GM23338 (cell line): ENCODE data around the gene SEMA5A. TPM values are rescaled to one million over a fixed set of nuclear protein-coding genes. Genes with fewer than 3 reads are reported as not detected.

ENCODE experiments used
- ATAC-seq: fragments of 200-7000 bp; cut with Tn5 transposase; 3 replicates; pipeline ENCODE4 v1.9.1; 2020
- DNase-seq: peaks from one replicate; pipeline ENCODE4 v3.0.0-alpha.2; 2015; ENCODE audit warnings: low spot score
- H2AFZ ChIP-seq: fragments of 200-600 bp; sonication (generic); 2 replicates; pipeline ENCODE4 v1.8.0; 2016; ENCODE audit warnings: antibody characterized with exemption, mild to moderate bottlenecking, moderate library complexity
- H3F3A ChIP-seq: fragments of 200-600 bp; sonication (generic); replicated peaks from 2 replicates; pipeline ENCODE4 v1.8.0; 2017; ENCODE audit warnings: antibody characterized with exemption, mixed run types, low read depth
- H3K27ac ChIP-seq: fragments of 200-600 bp; sonication (generic); 2 replicates; pipeline ENCODE4 v1.6.1; 2016; ENCODE audit warnings: low read depth
- H3K27me3 ChIP-seq: fragments of 200-600 bp; sonication (generic); 2 replicates; pipeline ENCODE4 v1.8.0; 2016; ENCODE audit warnings: mild to moderate bottlenecking, mixed run types, moderate library complexity; ENCODE audit not compliant: insufficient read depth
- H3K36me3 ChIP-seq: fragments of 200-600 bp; sonication (generic); 2 replicates; pipeline ENCODE4 v1.8.0; 2016; ENCODE audit warnings: mild to moderate bottlenecking; ENCODE audit not compliant: insufficient read depth
- H3K4me1 ChIP-seq: fragments of 200-600 bp; sonication (generic); 2 replicates; pipeline ENCODE4 v1.8.0; 2016; ENCODE audit warnings: mild to moderate bottlenecking, moderate library complexity; ENCODE audit not compliant: insufficient read depth
- H3K4me2 ChIP-seq: fragments of 200-600 bp; sonication (generic); 2 replicates; pipeline ENCODE4 v1.7.1; 2017; ENCODE audit warnings: mixed run types
- H3K4me3 ChIP-seq: fragments of 200-600 bp; sonication (generic); 2 replicates; pipeline ENCODE4 v1.6.1; 2016; ENCODE audit warnings: mixed run types
- H3K79me2 ChIP-seq: fragments of 200-600 bp; sonication (generic); replicated peaks from 2 replicates; pipeline ENCODE4 v1.8.0; 2017; ENCODE audit warnings: mild to moderate bottlenecking; ENCODE audit not compliant: insufficient read depth
- H3K9me2 ChIP-seq: fragments of 200-600 bp; sonication (generic); 2 replicates; pipeline ENCODE4 v1.8.0; 2017; ENCODE audit not compliant: insufficient read depth
- H4K20me1 ChIP-seq: fragments of 200-600 bp; sonication (generic); replicated peaks from 2 replicates; pipeline ENCODE4 v1.8.0; 2017; ENCODE audit warnings: mild to moderate bottlenecking; ENCODE audit not compliant: insufficient read depth
- H3K27ac Mint-ChIP-seq: 2 replicates; pipeline ENCODE4 v1.8.0; 2020; ENCODE audit warnings: inconsistent platforms, mild to moderate bottlenecking, moderate library complexity, mixed read lengths
- H3K27me3 Mint-ChIP-seq: 3 replicates; pipeline ENCODE4 v1.8.0; 2022; ENCODE audit warnings: low read depth, mild to moderate bottlenecking, moderate library complexity, mixed read lengths, inconsistent platforms; ENCODE audit not compliant: insufficient read depth, poor library complexity
- H3K36me3 Mint-ChIP-seq: 3 replicates; pipeline ENCODE4 v1.8.0; 2021; ENCODE audit warnings: low read depth, mild to moderate bottlenecking, inconsistent platforms, moderate library complexity, mixed read lengths
- H3K4me1 Mint-ChIP-seq: 3 replicates; pipeline ENCODE4 v1.8.0; 2020; ENCODE audit warnings: mild to moderate bottlenecking, inconsistent platforms, mixed read lengths
- H3K4me3 Mint-ChIP-seq: 3 replicates; pipeline ENCODE4 v1.8.0; 2021; ENCODE audit warnings: moderate library complexity, mild to moderate bottlenecking, inconsistent platforms, mixed read lengths
- H3K9me3 Mint-ChIP-seq: 3 replicates; pipeline ENCODE4 v1.8.0; 2020; ENCODE audit warnings: moderate library complexity, mild to moderate bottlenecking, inconsistent platforms, mixed read lengths
- CREB1 ChIP-seq: fragments of 250-450 bp; sonication (Bioruptor Pico); IDR thresholded peaks from 2 replicates; pipeline ENCODE4 v1.5.0; 2020; ENCODE audit warnings: low read depth, mild to moderate bottlenecking, moderate library complexity
- ETS1 ChIP-seq: IDR thresholded peaks from 2 replicates; pipeline ENCODE4 v1.6.1; 2016; ENCODE audit warnings: antibody characterized with exemption
- EZH2 ChIP-seq: fragments of 200-600 bp; sonication (generic); IDR thresholded peaks from one replicate; pipeline ENCODE4 v1.8.0; 2017; ENCODE audit warnings: antibody characterized with exemption, mild to moderate bottlenecking, low read depth; ENCODE audit not compliant: unreplicated experiment
- JUNB ChIP-seq: IDR thresholded peaks from one replicate; pipeline ENCODE4 v1.6.1; 2016; ENCODE audit warnings: antibody characterized with exemption; ENCODE audit not compliant: unreplicated experiment
- NANOG ChIP-seq: IDR thresholded peaks from 2 replicates; pipeline ENCODE4 v1.6.1; 2016; ENCODE audit warnings: antibody characterized with exemption, borderline replicate concordance
- POLR2AphosphoS5 ChIP-seq: IDR thresholded peaks from 2 replicates; pipeline ENCODE4 v1.6.1; 2016; ENCODE audit warnings: antibody characterized with exemption, low read depth
- ZNF331 ChIP-seq: fragments of 250-450 bp; sonication (Bioruptor Pico); IDR thresholded peaks from 2 replicates; pipeline ENCODE4 v1.5.0; 2020; ENCODE audit warnings: low read depth, mild to moderate bottlenecking, moderate library complexity
- ZNF462 ChIP-seq: fragments of 250-450 bp; sonication (Bioruptor Pico); IDR thresholded peaks from 2 replicates; pipeline ENCODE4 v1.5.0; 2020; ENCODE audit warnings: mild to moderate bottlenecking, moderate library complexity
- polyA plus RNA-seq: library from polyadenylated mRNA; unstranded; fragments of >200 nt; fragmentation: Nextera tagmentation; extraction: Ambion mirVana; gene quantifications from 2 replicates; pipeline ENCODE4 v1.2.1, GENCODE V29; 2016
- total RNA-seq: library from RNA; depleted of rRNA; stranded (reverse); fragments of >200 nt; shearing (Covaris generic); gene quantifications from 2 replicates; pipeline ENCODE4 v1.2.3, GENCODE V29; 2014

SEMA5A gene
- total and polyA plus RNA-seq, 2 experiments from 2014 or later: 2.1 to 8.1 TPM

DNA sequence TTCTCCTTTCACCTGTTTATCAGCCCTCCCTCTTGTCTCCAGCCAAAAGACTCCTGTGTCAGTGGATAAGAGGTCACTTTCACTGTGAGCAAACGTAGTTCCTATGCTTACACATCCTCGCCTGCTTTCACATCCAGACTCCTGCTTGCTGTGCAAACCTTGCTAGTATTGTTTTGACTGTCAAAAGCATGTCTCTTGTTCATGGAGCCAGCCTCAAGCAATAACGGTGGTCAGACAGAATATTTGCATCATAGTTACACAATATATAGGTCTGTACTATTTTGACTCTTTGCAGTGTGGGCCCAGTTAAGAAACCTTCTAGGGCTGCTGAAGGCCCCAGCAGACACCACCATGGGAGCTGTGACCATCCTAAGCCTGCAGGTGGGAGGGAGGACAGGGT, 420.0 kb downstream of the SEMA5A start (continued):
- TF ChIP-seq ZNF462: no peak
- TF ChIP-seq CREB1 (CRISPR knock-in tag): no peak

- TF ChIP-seq EZH2 (no peak), JUNB (no peak), NANOG (no peak), CREB1 (CRISPR knock-in tag) (no peak), ETS1 (no peak), POLR2AphosphoS5 (no peak), ZNF331 (CRISPR knock-in tag) (no peak)
- Histone ChIP-seq H3K4me1 (no peaks in the 10 kb centered on the region), H3K4me2 (no peak overlapping the region), H3K27me3 (no peaks in the 10 kb centered on the region), H3K36me3 (no peaks in the 10 kb centered on the region), H2AFZ (no peak overlapping the region), H3K4me3 (no peak overlapping the region), H4K20me1 (no peaks in the 10 kb centered on the region), H3K79me2 (no peaks in the 10 kb centered on the region), H3K9me2 (0 out of 2 replicates have a peak, but pooled peaks cover 9% of the 10 kb centered on the region), H3F3A (no peaks in the 10 kb centered on the region), H3K27ac (no peak overlapping the region)
- Mint-ChIP-seq H3K9me3 (peaks cover 2% of the 10 kb centered on the region; the same call in 1 of the 3 replicates), H3K36me3 (no peaks in the 10 kb centered on the region), H3K4me3 (no peak overlapping the region), H3K4me1 (no peaks in the 10 kb centered on the region; the same call in 2 of the 3 replicates), H3K27ac (no peak overlapping the region), H3K27me3 (peaks cover 7% of the 10 kb centered on the region)
- DNase-seq (no peak), ATAC-seq (no peak)
Measured at GRCh38 chr5:9124838-9125237, 421.0 kb downstream of the SEMA5A start.
